Peyer's patch (tissue), 4 donors: ENCODE results near the gene G6PC1.

ENCODE experiments used
- POLR2A ChIP-seq, 2 donors: fragments of 450-650 bp; IDR thresholded peaks; one replicate each; pipeline ENCODE4 v1.5.1; 2017; ENCODE audit warnings: antibody characterized with exemption in 2 of 2, mild to moderate bottlenecking in 2 of 2, moderate library complexity in 2 of 2
- TF ChIP-seq, protein P1 (sequence below), 6 experiments: fragments of 450-650 bp in 4 of 6; fragments of 200-600 bp in 2 of 6; sonication (generic) in 1 of 6; IDR thresholded peaks; one replicate each; pipeline ENCODE4 v1.5.1; 2017 to 2019; ENCODE audit warnings: antibody characterized with exemption in 6 of 6, mild to moderate bottlenecking in 3 of 6, moderate library complexity in 1 of 6

DNA sequence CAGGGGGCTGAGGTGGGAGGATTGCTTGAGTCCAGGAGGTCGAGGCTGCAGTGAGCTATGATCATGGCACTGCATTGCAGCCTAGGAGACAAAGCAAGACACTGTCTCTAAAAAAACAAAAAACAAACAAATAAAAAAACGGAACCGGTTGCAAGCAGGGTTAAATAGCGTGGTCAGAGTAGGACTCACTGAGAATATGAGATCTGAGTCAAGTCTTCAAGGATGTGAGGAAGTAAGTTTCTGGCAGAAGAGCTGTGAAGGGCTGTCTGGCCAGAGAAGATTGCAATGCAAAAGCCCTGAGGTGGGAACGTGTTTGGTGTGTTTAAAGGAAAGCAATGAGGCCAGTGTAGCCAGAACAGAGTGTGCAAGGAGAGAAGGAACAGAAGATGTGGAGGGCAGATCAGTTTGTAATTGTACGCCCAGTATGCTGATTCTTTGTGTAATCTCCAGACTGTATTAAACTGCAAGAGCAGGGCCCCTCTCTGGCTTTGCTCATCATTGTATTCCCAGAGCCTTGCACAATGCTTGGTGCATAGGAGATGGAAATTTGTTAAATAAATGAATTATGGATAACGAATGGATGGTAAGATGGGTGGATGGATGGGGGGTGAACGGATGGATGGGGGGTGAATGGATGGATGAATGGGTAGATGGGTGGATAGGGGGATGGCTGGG, 6.3 kb downstream of the G6PC1 start:
- no peak for TF ChIP-seq POLR2A (IDR thresholded peaks at IDR 0.05)
- TF ChIP-seq, protein P1, sequence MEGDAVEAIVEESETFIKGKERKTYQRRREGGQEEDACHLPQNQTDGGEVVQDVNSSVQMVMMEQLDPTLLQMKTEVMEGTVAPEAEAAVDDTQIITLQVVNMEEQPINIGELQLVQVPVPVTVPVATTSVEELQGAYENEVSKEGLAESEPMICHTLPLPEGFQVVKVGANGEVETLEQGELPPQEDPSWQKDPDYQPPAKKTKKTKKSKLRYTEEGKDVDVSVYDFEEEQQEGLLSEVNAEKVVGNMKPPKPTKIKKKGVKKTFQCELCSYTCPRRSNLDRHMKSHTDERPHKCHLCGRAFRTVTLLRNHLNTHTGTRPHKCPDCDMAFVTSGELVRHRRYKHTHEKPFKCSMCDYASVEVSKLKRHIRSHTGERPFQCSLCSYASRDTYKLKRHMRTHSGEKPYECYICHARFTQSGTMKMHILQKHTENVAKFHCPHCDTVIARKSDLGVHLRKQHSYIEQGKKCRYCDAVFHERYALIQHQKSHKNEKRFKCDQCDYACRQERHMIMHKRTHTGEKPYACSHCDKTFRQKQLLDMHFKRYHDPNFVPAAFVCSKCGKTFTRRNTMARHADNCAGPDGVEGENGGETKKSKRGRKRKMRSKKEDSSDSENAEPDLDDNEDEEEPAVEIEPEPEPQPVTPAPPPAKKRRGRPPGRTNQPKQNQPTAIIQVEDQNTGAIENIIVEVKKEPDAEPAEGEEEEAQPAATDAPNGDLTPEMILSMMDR (IDR thresholded peaks at IDR 0.05): no peak
